Measurements from ENCODE around the gene HELZ2. TPM values are rescaled to one million over a fixed set of nuclear protein-coding genes. Genes with fewer than 3 reads are reported as not detected.
"Not testable (repeated sequence)": the region's sequence is repeated elsewhere in the genome, so short reads cannot be mapped to it uniquely, and the experiment has no call there.

The HELZ2 gene
- total RNA-seq, 1 donor from 2014 or later, result 11.5 TPM

GRCh38 chr20:63611646-63612045 is 37.6 kb upstream of the HELZ2 start:
- Mint-ChIP-seq H3K9me3 (no peaks in the 10 kb centered on the region), H3K36me3 (ENCODE audit: low read depth) (peaks cover 26% of the 10 kb centered on the region), H3K27me3 (ENCODE audit: low read depth) (no peaks in the 10 kb centered on the region), H3K27ac (no peak overlapping the region), H3K4me3 (ENCODE audit: low read depth) (no peak overlapping the region), H3K4me1 (ENCODE audit: low read depth) (peaks cover 2% of the 10 kb centered on the region)
- DNase-seq (ENCODE audit: low spot score), result no peak
- intact Hi-C loops (cut with micrococcal nuclease), result no loop called here

- H3K27me3 Mint-ChIP-seq (ENCODE audit: low read depth), result no peaks in the 10 kb centered on the region
- H3K9me3 Mint-ChIP-seq, result no peaks in the 10 kb centered on the region
- no peak overlapping the region for H3K4me3 Mint-ChIP-seq (ENCODE audit: low read depth)
- no peak for DNase-seq (ENCODE audit: low spot score)
- intact Hi-C loops (cut with micrococcal nuclease), result no loop called here
- H3K4me1 Mint-ChIP-seq (ENCODE audit: low read depth), result peaks cover 3% of the 10 kb centered on the region
- H3K27ac Mint-ChIP-seq, result no peak overlapping the region
- peaks cover 21% of the 10 kb centered on the region for H3K36me3 Mint-ChIP-seq (ENCODE audit: low read depth)
These were observed 36.8 kb upstream of the HELZ2 start for GRCh38 chr20:63610581-63611435.

DNA sequence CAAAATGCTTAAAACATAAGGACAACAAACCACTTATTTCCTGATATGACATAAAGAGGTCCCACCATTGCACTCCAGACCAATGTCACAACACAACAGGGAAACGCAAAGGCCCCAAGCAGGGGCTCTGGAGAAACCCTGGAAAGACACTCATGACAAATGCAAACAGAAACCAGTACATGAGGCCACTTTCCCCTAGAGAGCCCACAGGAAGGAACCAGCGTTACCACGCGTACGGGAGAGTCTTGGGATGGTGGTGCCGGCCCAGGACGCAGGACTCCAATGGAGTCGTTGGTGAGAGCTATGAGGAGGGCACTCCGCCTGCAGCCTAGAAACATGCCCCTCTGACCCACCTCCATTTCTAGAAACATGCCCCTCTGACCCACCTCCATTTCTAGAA is 32.6 kb upstream of the HELZ2 start:
- Mint-ChIP-seq H3K4me1 (ENCODE audit: low read depth) (peaks cover 4% of the 10 kb centered on the region), H3K4me3 (ENCODE audit: low read depth) (no peak overlapping the region), H3K36me3 (ENCODE audit: low read depth) (peaks cover 25% of the 10 kb centered on the region), H3K9me3 (no peaks in the 10 kb centered on the region), H3K27ac (no peak overlapping the region), H3K27me3 (ENCODE audit: low read depth) (no peaks in the 10 kb centered on the region)
- intact Hi-C loops (cut with micrococcal nuclease), result no loop called here
- DNase-seq (ENCODE audit: low spot score), result no peak

GRCh38 chr20:63602321-63602720 is 28.3 kb upstream of the HELZ2 start:
- DNase-seq (ENCODE audit: low spot score), result no peak
- Mint-ChIP-seq H3K36me3 (ENCODE audit: low read depth) (peaks cover 46% of the 10 kb centered on the region), H3K27me3 (ENCODE audit: low read depth) (no peaks in the 10 kb centered on the region), H3K4me1 (ENCODE audit: low read depth) (peaks cover 4% of the 10 kb centered on the region), H3K9me3 (no peaks in the 10 kb centered on the region), H3K27ac (no peak overlapping the region), H3K4me3 (ENCODE audit: low read depth) (no peak overlapping the region)
- intact Hi-C loops (cut with micrococcal nuclease), result no loop called here

GRCh38 chr20:63601679-63602078 is 27.6 kb upstream of the HELZ2 start:
- intact Hi-C loops (cut with micrococcal nuclease); H3K9me3 Mint-ChIP-seq; H3K27me3 Mint-ChIP-seq (ENCODE audit: low read depth); H3K4me3 Mint-ChIP-seq (ENCODE audit: low read depth); H3K27ac Mint-ChIP-seq; DNase-seq (ENCODE audit: low spot score); H3K4me1 Mint-ChIP-seq (ENCODE audit: low read depth): not testable (repeated sequence)
- peaks cover 46% of the 10 kb centered on the region for H3K36me3 Mint-ChIP-seq (ENCODE audit: low read depth)

DNA sequence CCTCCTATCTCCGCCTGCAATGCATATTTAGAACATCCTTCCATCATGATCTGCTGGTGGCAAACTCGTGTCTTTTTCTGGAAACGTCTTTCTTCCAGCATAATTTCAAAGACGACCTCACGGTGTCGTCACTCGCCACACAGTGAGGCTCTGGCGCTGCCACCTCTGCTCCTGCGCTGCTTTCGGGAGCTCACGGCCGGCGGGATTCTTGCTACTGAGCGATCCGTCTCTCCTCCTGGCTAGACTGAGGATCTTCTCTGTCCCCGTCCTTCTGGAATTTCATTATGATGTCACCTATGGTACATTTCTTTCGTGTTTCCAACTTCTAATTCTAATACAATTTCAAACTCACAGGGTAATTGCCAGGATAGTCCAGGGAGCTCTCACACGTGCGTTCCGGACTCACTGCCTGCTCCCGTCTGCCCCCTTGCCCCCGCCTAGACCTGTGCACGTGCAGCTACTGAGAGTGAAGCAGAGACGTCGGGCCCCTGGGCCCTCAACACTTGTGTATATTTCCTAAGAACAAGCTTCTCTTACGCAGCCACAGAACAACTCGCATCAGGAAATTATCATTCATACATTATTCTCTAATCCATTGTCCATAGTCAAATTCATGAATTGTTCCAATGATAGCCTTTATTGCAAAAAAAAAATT is 25.5 kb upstream of the HELZ2 start:
- intact Hi-C loops (cut with micrococcal nuclease), result no loop called here
- Mint-ChIP-seq H3K9me3 (no peaks in the 10 kb centered on the region), H3K27me3 (ENCODE audit: low read depth) (no peaks in the 10 kb centered on the region), H3K4me1 (ENCODE audit: low read depth) (peaks cover 1% of the 10 kb centered on the region), H3K27ac (no peak overlapping the region), H3K36me3 (ENCODE audit: low read depth) (peaks cover 47% of the 10 kb centered on the region), H3K4me3 (ENCODE audit: low read depth) (no peak overlapping the region)
- no peak for DNase-seq (ENCODE audit: low spot score)

DNA sequence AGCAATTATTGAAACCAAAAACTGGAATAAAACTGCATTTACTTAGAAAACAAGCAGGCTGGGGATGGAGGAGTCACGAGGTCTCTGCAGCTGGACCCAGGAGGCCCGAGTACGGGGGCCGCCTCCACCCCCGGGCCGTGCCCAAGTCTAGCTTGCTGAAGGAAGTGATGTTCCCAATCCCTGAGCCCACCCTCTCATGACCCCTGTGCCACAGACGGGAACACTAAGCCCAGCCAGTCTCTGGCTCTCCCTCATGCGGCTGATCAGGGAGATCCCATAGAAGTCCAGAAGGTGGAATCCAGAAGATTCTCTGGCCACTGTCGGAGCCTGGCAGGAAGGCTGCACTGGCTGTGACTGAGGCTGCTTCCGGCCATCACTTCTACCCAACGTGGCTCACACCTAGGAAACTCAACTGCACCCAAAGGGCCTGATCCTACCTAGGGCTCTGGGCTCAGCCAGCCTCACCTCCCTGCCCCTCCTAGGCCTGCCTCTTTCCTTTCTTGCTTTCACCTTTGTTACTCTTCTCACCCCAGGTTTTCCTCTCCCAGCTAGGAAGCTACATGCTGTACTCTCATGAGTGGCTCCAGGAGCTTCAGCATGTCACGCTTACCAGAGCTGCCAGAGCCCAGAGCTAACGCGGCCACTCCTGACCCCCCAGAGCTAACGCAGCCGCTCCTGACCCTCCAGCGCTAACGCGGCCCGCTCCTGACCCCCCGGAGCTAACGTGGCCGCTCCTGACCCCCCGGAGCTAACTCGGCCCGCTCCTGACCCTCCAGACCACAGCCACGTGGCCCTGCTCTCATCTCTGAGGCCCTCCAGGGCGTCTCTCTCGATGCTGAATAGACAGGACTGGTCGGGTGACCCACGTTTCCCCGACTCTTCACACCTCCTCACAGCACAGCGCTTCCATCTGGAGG is 24.7 kb upstream of the HELZ2 start:
- no peak for DNase-seq (ENCODE audit: low spot score)
- H3K27me3 Mint-ChIP-seq (ENCODE audit: low read depth), result no peaks in the 10 kb centered on the region
- H3K36me3 Mint-ChIP-seq (ENCODE audit: low read depth), result peaks cover 42% of the 10 kb centered on the region
- H3K4me1 Mint-ChIP-seq (ENCODE audit: low read depth), result peaks cover 1% of the 10 kb centered on the region
- no peak overlapping the region for H3K4me3 Mint-ChIP-seq (ENCODE audit: low read depth)
- H3K27ac Mint-ChIP-seq, result no peak overlapping the region
- intact Hi-C loops (cut with micrococcal nuclease), result no loop called here
- H3K9me3 Mint-ChIP-seq, result no peaks in the 10 kb centered on the region

DNA sequence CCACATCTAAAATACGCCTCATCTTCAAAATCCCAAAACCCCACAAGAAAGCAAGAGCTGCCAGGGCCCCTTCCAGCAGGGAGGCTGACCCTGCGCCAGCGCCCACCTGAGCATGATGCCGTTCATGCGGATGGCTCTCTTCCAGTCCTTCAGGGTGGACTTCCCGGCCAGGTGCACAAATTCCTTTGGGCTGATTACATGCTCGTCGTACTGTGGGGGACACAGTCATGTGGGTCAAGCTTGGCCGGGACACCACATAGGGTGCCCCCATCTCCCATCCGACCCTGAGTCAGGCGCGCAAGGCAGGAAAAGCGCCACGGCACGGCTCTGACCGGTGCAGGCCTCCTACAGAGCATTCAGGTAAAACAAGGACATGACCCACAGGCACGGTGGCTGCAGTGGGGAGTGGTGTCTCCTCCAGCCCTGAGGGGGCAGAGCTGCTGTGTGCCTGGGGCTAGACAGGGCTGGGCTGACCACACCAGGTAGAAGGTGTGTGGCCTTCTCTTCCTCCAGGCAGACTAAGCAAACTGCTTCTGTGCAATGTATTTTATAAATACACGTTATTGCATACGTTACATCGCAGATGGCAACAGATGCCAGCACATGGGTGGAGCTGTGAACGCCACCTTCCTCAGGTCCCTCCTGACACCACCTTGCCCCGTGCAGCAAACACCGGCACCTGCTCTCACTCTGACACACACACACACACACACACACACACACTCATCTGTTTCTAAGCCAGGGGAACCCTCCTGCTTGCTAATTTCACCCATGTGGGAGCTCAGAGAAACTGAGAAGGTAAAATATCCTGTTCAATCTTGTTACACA is 23.8 kb upstream of the HELZ2 start:
- H3K36me3 Mint-ChIP-seq (ENCODE audit: low read depth), result peaks cover 42% of the 10 kb centered on the region

GRCh38 chr20:63596423-63596822 is 22.4 kb upstream of the HELZ2 start:
- H3K4me3 Mint-ChIP-seq (ENCODE audit: low read depth), result no peak overlapping the region
- peaks cover 36% of the 10 kb centered on the region for H3K36me3 Mint-ChIP-seq (ENCODE audit: low read depth)
- DNase-seq (ENCODE audit: low spot score), result no peak
- H3K27ac Mint-ChIP-seq, result no peak overlapping the region
- intact Hi-C loops (cut with micrococcal nuclease), result no loop called here
- H3K4me1 Mint-ChIP-seq (ENCODE audit: low read depth), result no peaks in the 10 kb centered on the region
- no peaks in the 10 kb centered on the region for H3K9me3 Mint-ChIP-seq
- H3K27me3 Mint-ChIP-seq (ENCODE audit: low read depth), result no peaks in the 10 kb centered on the region

More for the DNA sequence above, 23.8 kb upstream of the HELZ2 start:
- intact Hi-C loops (cut with micrococcal nuclease), result no loop called here
- no peak overlapping the region for H3K4me3 Mint-ChIP-seq (ENCODE audit: low read depth)
- H3K9me3 Mint-ChIP-seq, result no peaks in the 10 kb centered on the region
- no peaks in the 10 kb centered on the region for H3K4me1 Mint-ChIP-seq (ENCODE audit: low read depth)
- H3K27ac Mint-ChIP-seq, result no peak overlapping the region
- no peaks in the 10 kb centered on the region for H3K27me3 Mint-ChIP-seq (ENCODE audit: low read depth)
- no peak for DNase-seq (ENCODE audit: low spot score)

- Mint-ChIP-seq H3K27me3 (ENCODE audit: low read depth) (no peaks in the 10 kb centered on the region), H3K27ac (no peak overlapping the region), H3K4me3 (ENCODE audit: low read depth) (no peak overlapping the region), H3K9me3 (no peaks in the 10 kb centered on the region), H3K36me3 (ENCODE audit: low read depth) (peaks cover 39% of the 10 kb centered on the region), H3K4me1 (ENCODE audit: low read depth) (no peaks in the 10 kb centered on the region)
- DNase-seq (ENCODE audit: low spot score), result no peak
- intact Hi-C loops (cut with micrococcal nuclease), result no loop called here
These were observed 21.5 kb upstream of the HELZ2 start for GRCh38 chr20:63595416-63596127.

GRCh38 chr20:63594043-63594561 is 20.1 kb upstream of the HELZ2 start:
- no peak overlapping the region for H3K4me3 Mint-ChIP-seq (ENCODE audit: low read depth)
- no peak overlapping the region for H3K27ac Mint-ChIP-seq
- intact Hi-C loops (cut with micrococcal nuclease), result no loop called here
- no peaks in the 10 kb centered on the region for H3K27me3 Mint-ChIP-seq (ENCODE audit: low read depth)
- H3K4me1 Mint-ChIP-seq (ENCODE audit: low read depth), result no peaks in the 10 kb centered on the region
- DNase-seq (ENCODE audit: low spot score), result no peak
- peaks cover 41% of the 10 kb centered on the region for H3K36me3 Mint-ChIP-seq (ENCODE audit: low read depth)
- H3K9me3 Mint-ChIP-seq, result no peaks in the 10 kb centered on the region

Data from activated T-helper 2 cell treated with anti-CD3 and anti-CD28 coated beads, Interferon-gamma antibody, Interleukin-2, Interleukin-4, amounts not matched to agents 10 μg/mL and 5 μg/mL and 100 μg/mL, durations not matched to agents 14 hours and 24 hours and 36 hours (primary cell).